CD14-positive monocyte (primary cell): ENCODE data around the gene MRRF. TPM values are rescaled to one million over a fixed set of nuclear protein-coding genes. Genes with fewer than 3 reads are reported as not detected.

Experiments
- DNase-seq, 3 donors: peaks; one replicate each; pipeline ENCODE4 v3.0.0-alpha.2; 2011 to 2022
- H2AFZ ChIP-seq: 2 replicates; pipeline ENCODE4 v1.6.0; 2012; ENCODE audit warnings: mild to moderate bottlenecking, low read depth, low read length, inconsistent platforms; ENCODE audit not compliant: insufficient read depth, poor library complexity, severe bottlenecking
- H3K27ac ChIP-seq, 2 donors: 1 replicate in 1 of 2; 2 replicates in 1 of 2; pipeline ENCODE4 v1.5.1; 2012 to 2013; ENCODE audit warnings: low read length in 2 of 2, control low read depth in 1 of 2, inconsistent platforms in 1 of 2, low read depth in 1 of 2, mild to moderate bottlenecking in 1 of 2
- H3K27me3 ChIP-seq, 2 donors: one replicate each; pipeline versions ENCODE4 v1.6.0 to v1.6.1; 2011 to 2013; ENCODE audit warnings: low read length in 2 of 2; ENCODE audit not compliant: control insufficient read depth in 2 of 2, insufficient read depth in 2 of 2
- H3K36me3 ChIP-seq, 2 donors: replicated peaks in 1 of 2; 1 replicate in 1 of 2; 2 replicates in 1 of 2; pipeline versions ENCODE4 v1.5.1 to v1.6.1; 2012 to 2013; ENCODE audit warnings: low read length in 2 of 2, control low read depth in 1 of 2, inconsistent platforms in 1 of 2, mild to moderate bottlenecking in 1 of 2; ENCODE audit not compliant: insufficient read depth in 2 of 2, control insufficient read depth in 1 of 2
- H3K4me1 ChIP-seq, 2 donors: 1 replicate in 1 of 2; 2 replicates in 1 of 2; pipeline versions ENCODE4 v1.5.1 to v1.6.1; 2012 to 2013; ENCODE audit warnings: low read length in 2 of 2, control low read depth in 1 of 2, inconsistent platforms in 1 of 2, mild to moderate bottlenecking in 1 of 2, moderate library complexity in 1 of 2; ENCODE audit not compliant: insufficient read depth in 2 of 2, control insufficient read depth in 1 of 2
- H3K4me2 ChIP-seq: replicated peaks from 2 replicates; pipeline ENCODE3; 2012; ENCODE audit warnings: low read length, moderate library complexity, mild to moderate bottlenecking; ENCODE audit not compliant: poor library complexity, severe bottlenecking; ENCODE audit errors: extremely low read depth
- H3K4me3 ChIP-seq, 3 experiments: fragments of 200-600 bp in 1 of 3; sonication (generic) in 1 of 3; replicated peaks in 1 of 3; 1 replicate in 2 of 3; 2 replicates in 1 of 3; pipeline ENCODE4 v1.5.1; 2011 to 2013; ENCODE audit warnings: low read length in 3 of 3, mild to moderate bottlenecking in 3 of 3, control low read depth in 2 of 3, low read depth in 2 of 3, inconsistent platforms in 1 of 3, moderate library complexity in 1 of 3
- H3K79me2 ChIP-seq: 2 replicates; pipeline ENCODE4 v1.6.0; 2012; ENCODE audit warnings: mild to moderate bottlenecking, control low read depth, inconsistent platforms, low read length, moderate library complexity; ENCODE audit not compliant: insufficient read depth
- H3K9ac ChIP-seq: 2 replicates; pipeline ENCODE4 v1.6.0; 2017; ENCODE audit warnings: low read length, mild to moderate bottlenecking; ENCODE audit not compliant: insufficient read depth, poor library complexity, severe bottlenecking
- H3K9me3 ChIP-seq, 2 donors: replicated peaks in 1 of 2; 1 replicate in 1 of 2; 2 replicates in 1 of 2; pipeline versions ENCODE4 v1.5.1 to v1.6.1; 2012 to 2013; ENCODE audit warnings: low read length in 2 of 2, control low read depth in 1 of 2; ENCODE audit not compliant: control insufficient read depth in 1 of 2, insufficient read depth in 1 of 2
- H4K20me1 ChIP-seq: 2 replicates; pipeline ENCODE4 v1.6.0; 2012; ENCODE audit warnings: mild to moderate bottlenecking, low read length, control low read depth, moderate library complexity; ENCODE audit not compliant: insufficient read depth
- H3K27ac Mint-ChIP-seq, 7 donors: one replicate each; pipeline ENCODE4 v1.8.0; 2020; ENCODE audit warnings: mild to moderate bottlenecking in 7 of 7, mixed read lengths in 7 of 7, moderate library complexity in 6 of 7, inconsistent platforms in 2 of 7
- H3K27me3 Mint-ChIP-seq, 3 donors: one replicate each; pipeline ENCODE4 v1.8.0; 2021 to 2022; ENCODE audit warnings: low read depth in 3 of 3, mild to moderate bottlenecking in 3 of 3, mixed read lengths in 3 of 3, moderate library complexity in 3 of 3, inconsistent platforms in 1 of 3
- H3K36me3 Mint-ChIP-seq, 2 donors: one replicate each; pipeline ENCODE4 v1.8.0; 2020; ENCODE audit warnings: mixed read lengths in 2 of 2, inconsistent platforms in 1 of 2, mild to moderate bottlenecking in 1 of 2
- H3K4me1 Mint-ChIP-seq: one replicate; pipeline ENCODE4 v1.8.0; 2020; ENCODE audit warnings: mild to moderate bottlenecking, mixed read lengths
- H3K4me3 Mint-ChIP-seq, 2 donors: one replicate each; pipeline ENCODE4 v1.8.0; 2020; ENCODE audit warnings: mild to moderate bottlenecking in 2 of 2, mixed read lengths in 2 of 2, moderate library complexity in 1 of 2
- H3K9me3 Mint-ChIP-seq, 7 donors: one replicate each; pipeline ENCODE4 v1.8.0; 2020 to 2022; ENCODE audit warnings: mixed read lengths in 7 of 7, mild to moderate bottlenecking in 6 of 7, moderate library complexity in 6 of 7, inconsistent platforms in 2 of 7
- WGBS: methylation state at CpG from one replicate; pipeline ENCODE4 v1.1.5; 2013; ENCODE audit warnings: missing lambda C conversion rate; ENCODE audit not compliant: insufficient coverage; 5-methylcytosine and 5-hydroxymethylcytosine counted together
- intact Hi-C, 2 donors: fragments of 100-400 bp; cut with micrococcal nuclease; formaldehyde crosslinking; loops; one replicate each; pipeline versions ENCODE4 v1.15.0 to v1.15.1; 2023
- polyA plus RNA-seq, 3 donors: library from polyadenylated mRNA; depleted of rRNA in 1 of 3; unstranded in 2 of 3; stranded (reverse) in 1 of 3; fragments of 300-500 nt in 2 of 3; fragments of >200 nt in 1 of 3; fragmentation: Illumina TruSeq in 2 of 3; gene quantifications; 1 replicate in 2 of 3; 2 replicates in 1 of 3; pipeline ENCODE4 v1.2.3, GENCODE V29; 2012 to 2021
- TF ChIP-seq, protein P1 (sequence below): fragments of 200-600 bp; IDR thresholded peaks from one replicate; pipeline ENCODE4 v1.8.0; 2022; ENCODE audit warnings: antibody characterized with exemption, mild to moderate bottlenecking

MRRF gene
- polyA plus RNA-seq, 3 donors: 16.0 to 34.4 (median 16.2) TPM

DNA sequence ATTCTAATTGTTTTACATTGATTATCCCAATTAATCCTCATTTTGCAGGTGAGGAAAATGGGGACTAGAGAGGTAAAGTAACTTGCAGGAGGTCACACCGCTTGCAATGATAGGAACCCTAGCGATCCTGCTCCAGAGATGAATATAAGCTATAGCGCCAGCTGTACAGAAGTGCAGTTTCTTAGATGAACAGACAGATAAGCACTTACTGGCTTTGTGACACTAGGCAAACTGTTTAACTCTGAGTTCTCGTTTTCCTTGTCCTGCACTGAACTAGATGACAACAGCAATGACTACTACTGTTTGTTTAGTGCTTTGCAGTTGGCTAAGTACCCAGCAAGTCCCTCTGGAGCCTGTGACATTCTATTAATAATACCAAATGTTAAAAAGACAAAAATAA is 47.0 kb upstream of the MRRF start:
- Histone ChIP-seq H2AFZ (no peak overlapping the region), H3K9ac (no peak overlapping the region), H3K4me2 (no peak overlapping the region), H3K27ac (no peak overlapping the region), H3K4me1 (peaks cover 17 to 23% of the 10 kb centered on the region in 2 donors), H3K36me3 (no peaks in the 10 kb centered on the region), H3K9me3 (peaks cover 0 to 59% of the 10 kb centered on the region in 2 donors), H3K4me3 (no peak overlapping the region), H3K27me3 (peaks cover 70 to 97% of the 10 kb centered on the region in 2 donors), H3K79me2 (no peaks in the 10 kb centered on the region), H4K20me1 (no peaks in the 10 kb centered on the region)
- peaks cover 0 to 31% (median 11%) of the 10 kb centered on the region in 7 donors for H3K9me3 Mint-ChIP-seq
- TF ChIP-seq, protein P1, sequence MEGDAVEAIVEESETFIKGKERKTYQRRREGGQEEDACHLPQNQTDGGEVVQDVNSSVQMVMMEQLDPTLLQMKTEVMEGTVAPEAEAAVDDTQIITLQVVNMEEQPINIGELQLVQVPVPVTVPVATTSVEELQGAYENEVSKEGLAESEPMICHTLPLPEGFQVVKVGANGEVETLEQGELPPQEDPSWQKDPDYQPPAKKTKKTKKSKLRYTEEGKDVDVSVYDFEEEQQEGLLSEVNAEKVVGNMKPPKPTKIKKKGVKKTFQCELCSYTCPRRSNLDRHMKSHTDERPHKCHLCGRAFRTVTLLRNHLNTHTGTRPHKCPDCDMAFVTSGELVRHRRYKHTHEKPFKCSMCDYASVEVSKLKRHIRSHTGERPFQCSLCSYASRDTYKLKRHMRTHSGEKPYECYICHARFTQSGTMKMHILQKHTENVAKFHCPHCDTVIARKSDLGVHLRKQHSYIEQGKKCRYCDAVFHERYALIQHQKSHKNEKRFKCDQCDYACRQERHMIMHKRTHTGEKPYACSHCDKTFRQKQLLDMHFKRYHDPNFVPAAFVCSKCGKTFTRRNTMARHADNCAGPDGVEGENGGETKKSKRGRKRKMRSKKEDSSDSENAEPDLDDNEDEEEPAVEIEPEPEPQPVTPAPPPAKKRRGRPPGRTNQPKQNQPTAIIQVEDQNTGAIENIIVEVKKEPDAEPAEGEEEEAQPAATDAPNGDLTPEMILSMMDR: no peak
- H3K27ac Mint-ChIP-seq: peak overlapping the region in 1 of 7 donors; percentile 16
- intact Hi-C loops: no loop called here
- no peak for DNase-seq
- no peak overlapping the region for H3K4me3 Mint-ChIP-seq
- H3K27me3 Mint-ChIP-seq: peaks cover 94 to 100% (median 96%) of the 10 kb centered on the region in 3 donors
- peaks cover 38% of the 10 kb centered on the region for H3K4me1 Mint-ChIP-seq
- peaks cover 0 to 11% of the 10 kb centered on the region in 2 donors for H3K36me3 Mint-ChIP-seq
- WGBS: 0% methylated on average over 3 of the region's 4 CpGs

DNA sequence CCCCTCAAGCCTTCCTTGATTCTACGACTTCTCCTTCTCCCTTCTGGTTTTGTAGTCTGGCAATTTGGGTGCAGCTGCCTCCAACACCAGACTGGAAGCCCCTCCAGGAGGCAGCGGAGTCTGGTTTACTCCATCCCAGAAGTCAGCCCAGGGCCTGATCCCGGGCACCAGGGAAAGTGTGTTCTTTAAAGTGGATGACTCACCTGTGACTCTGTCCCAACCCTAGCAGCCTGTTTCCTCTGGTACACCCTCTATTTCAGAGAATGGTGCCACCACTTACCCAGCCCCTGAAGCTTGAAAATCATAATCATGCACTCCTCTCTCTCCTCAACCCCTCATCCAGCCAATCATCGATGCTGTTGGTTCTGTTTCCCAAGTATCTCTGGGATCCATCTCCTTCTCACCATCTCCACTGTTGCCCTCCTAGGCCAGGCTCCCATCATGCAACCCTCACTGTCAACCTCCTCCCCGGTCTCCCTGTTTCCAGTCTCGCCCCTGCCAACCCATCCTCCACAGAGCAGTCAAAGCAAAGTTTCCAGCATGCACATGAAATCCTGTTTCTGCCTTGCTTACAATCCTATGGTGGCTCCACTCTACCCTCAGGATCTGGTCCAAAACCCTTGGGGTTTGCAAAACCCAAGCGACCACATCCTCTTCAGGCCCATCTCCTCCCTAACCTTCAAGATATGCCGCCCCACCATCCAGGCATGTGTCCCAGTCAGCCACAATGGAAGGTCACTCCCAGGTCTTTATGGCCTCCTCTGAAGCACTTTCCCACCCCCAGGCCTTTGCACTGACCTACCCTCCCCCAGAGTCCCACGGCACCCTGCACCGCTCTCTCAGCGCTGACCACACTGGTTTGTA is 46.4 kb upstream of the MRRF start:
- DNase-seq: no peak
- intact Hi-C loops: no loop called here
- no peak overlapping the region for H3K4me2 ChIP-seq
- Mint-ChIP-seq H3K27me3 (peaks cover 89 to 96% (median 94%) of the 10 kb centered on the region in 3 donors), H3K36me3 (peaks cover 0 to 7% of the 10 kb centered on the region in 2 donors), H3K4me3 (peak overlapping the region in 1 of 2 donors; percentile 62), H3K27ac (peak overlapping the region in 1 of 7 donors; percentile 61), H3K9me3 (peaks cover 0 to 25% (median 12%) of the 10 kb centered on the region in 7 donors), H3K4me1 (peaks cover 40% of the 10 kb centered on the region)
- no peak overlapping the region for H2AFZ ChIP-seq
- TF ChIP-seq, protein P1: no peak
- H3K4me1 ChIP-seq: peaks cover 17 to 20% of the 10 kb centered on the region in 2 donors
- H4K20me1 ChIP-seq: no peaks in the 10 kb centered on the region
- peaks cover 0 to 52% of the 10 kb centered on the region in 2 donors for H3K9me3 ChIP-seq
- H3K4me3 ChIP-seq: no peak overlapping the region
- H3K27ac ChIP-seq: no peak overlapping the region
- no peaks in the 10 kb centered on the region for H3K79me2 ChIP-seq
- H3K36me3 ChIP-seq: no peaks in the 10 kb centered on the region
- no peak overlapping the region for H3K9ac ChIP-seq
- 9% methylated on average over 7 of the region's 11 CpGs for WGBS
- H3K27me3 ChIP-seq: peaks cover 63 to 97% of the 10 kb centered on the region in 2 donors
